ENCODE data around the gene DNAI1.
"Not testable (repeated sequence)": the region's sequence is repeated elsewhere in the genome, so short reads cannot be mapped to it uniquely, and the experiment has no call there.

Gene DNAI1

DNA sequence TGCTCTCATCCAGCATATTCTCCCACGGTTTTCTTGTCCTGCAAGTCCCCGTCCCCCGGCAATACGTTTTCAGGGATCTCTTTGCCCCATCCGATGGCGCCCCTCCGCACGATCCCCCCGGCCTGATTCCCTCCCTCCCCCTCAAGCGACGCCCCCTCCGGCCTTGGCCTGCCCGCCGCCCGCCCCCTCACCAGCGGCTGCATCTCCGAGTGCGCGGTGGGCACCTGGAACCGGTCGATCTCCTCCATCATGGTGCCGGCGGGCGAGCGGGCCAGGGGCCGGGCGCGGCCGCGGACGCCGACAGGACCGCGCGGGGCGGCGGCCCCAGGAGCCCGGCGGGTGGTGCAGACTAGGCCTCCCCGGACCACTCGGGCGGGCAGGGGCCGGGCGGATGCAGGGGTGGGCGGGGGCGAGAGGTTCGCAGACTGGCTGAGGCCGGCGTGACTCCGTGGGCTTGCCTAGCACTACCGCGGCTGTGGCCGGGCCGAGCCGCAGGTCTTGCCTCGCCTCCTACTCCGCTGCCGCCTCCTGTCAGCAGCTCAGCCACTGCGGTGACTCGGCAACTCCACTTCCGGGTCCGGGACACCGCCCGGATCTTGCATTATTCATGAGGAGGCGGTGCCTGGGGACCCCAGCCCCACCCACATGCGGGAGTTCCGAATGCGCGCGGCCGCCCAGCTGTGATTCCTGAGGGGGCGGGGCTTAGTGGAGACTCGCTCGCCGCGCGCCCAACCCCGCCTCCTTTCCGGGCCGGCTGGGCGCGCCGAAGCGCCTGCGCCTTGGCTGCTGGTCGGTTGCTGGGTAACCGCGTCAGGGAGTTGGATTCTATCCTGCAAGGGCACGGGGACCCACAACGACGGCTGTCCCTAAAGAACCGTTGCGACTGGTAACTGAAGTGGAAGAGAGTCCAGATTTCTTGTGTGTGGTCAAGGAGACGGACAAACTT is at the start of gene DNAI1, which contains the start of gene FAM219A:
DNAI1 (plus strand) TSS at position 793 of the 946 bp plus-strand sequence. CDS start 201 bp downstream, outside the sequence.
FAM219A (minus strand) TSS at position 558 of the 946 bp plus-strand sequence; CDS start at position 251, 307 bp downstream.
- peak; percentile 98 for DNase-seq (ENCODE audit: low spot score)

GRCh38 chr9:34409154-34409553 is 49.5 kb upstream of the DNAI1 start:
- DNase-seq (ENCODE audit: low spot score), result no peak

GRCh38 chr9:34412336-34412735 is 46.3 kb upstream of the DNAI1 start:
- no peak for DNase-seq (ENCODE audit: low spot score)

DNA sequence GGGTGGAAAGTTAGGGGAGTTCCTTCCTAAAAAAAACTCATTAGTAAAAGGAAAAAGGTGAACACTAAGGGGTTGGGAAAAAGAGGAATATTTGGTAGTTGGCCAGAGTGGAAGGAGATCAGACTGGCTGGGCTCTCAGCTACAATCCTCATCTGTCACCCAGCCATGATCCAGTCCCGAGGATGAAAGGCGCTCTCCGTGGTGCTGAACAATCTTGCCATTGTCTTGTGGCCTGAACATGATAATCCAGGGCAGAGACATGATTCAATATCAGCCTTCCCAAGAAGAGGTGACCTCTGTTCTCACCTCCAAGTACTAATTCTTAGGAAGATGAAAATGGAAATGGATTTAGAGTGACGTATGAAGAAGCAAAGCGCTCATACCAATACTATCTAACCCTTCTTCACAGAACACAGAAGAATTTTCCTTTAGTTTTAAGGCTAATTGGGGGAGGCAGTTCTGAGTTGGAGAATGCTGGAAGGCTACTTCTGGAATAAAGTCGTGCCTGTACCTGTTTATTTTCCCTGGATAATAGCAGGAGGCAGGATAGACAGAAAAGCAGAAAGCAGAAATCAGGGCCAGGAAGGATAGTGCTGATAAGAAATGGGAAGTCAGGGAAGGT is 45.3 kb upstream of the DNAI1 start:
- peak; percentile 7 for DNase-seq (ENCODE audit: low spot score)

- no peak for DNase-seq (ENCODE audit: low spot score)
Observed at GRCh38 chr9:34417734-34418133, 40.9 kb upstream of the DNAI1 start.

GRCh38 chr9:34419716-34420504 is 38.7 kb upstream of the DNAI1 start:
- DNase-seq (ENCODE audit: low spot score), result no peak

GRCh38 chr9:34426347-34427074 is 32.1 kb upstream of the DNAI1 start:
- DNase-seq (ENCODE audit: low spot score), result no peak

DNA sequence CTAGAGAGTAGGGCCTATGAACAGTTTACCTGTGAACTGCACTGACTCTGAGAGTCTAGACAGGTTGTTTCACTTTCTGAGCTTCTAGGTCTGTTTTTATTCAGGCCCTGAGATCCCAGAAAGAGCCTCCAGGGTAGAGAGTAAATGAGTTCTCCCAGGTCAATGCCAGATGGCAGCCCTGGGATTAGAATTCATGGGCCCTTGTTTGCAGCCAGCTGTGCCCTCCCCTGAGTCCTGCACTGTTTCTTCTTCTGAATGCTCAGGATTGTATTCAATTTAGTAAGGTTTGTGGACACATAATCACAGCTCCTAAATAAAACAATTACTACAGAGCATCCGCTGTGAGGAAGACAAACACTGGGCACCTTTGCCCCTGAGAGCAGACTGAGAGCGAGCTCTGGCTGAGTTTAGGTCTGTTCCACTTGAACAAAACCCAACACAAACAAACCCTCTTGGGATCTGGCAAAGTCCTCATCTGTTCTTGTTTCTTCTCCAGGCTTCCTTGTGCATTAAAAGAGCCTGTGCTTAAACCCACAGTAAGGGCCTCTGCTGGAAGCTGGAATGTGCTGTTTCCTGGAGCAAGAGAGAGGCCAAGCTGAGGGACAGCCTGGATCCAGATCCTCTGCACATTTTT is 30.2 kb upstream of the DNAI1 start:
- no peak for DNase-seq (ENCODE audit: low spot score)

DNA sequence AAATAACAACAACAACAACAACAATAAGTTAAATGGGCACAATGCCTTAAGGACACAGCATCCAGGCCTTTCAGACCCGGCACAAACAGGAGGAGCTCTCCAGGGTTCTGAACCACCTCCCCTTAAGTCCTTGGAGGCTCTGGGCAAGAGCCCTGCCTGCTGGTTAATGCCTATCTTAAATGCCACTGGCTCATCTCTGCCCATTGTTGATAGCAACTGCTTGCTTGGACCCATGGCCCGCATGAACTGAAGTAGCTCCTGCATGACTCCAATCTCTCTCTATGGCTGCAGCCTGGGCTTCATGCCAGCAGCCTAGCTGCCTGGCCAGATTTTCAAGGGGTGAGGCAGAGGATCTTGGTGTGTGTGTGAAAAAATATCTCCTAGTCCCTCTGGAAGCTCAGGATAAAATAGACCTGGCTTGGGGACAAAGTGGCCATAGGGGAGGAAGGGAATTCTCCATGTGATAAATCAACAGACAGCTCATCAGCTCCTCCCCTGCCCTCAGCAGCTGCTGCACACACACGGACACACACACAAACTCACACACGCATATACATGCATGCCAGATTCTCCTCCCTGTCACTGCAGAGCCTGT is 27.7 kb upstream of the DNAI1 start:
- DNase-seq (ENCODE audit: low spot score), result peak; percentile 19

DNA sequence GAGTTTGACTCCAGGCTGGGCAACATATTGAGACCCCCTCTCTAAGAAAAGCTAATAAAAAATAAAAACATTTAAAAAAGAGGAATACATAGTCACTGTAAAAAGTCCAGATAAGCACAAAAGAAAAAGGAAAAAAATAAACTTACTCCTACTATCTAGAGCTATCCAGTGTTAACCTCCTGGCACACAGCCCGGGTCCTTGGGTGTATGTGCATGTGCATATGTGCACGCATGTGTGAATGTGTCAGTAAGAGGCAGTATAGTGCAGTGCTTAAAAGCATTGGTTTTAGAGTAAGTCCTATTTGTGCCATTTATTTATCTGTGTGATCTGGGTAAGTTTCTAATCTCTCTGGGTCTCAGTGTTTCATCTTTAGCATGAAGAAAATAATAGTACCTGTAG is 26.9 kb upstream of the DNAI1 start:
- DNase-seq (ENCODE audit: low spot score), result no peak

- DNase-seq (ENCODE audit: low spot score), result peak; percentile 43
Observed at GRCh38 chr9:34437006-34437925, 21.3 kb upstream of the DNAI1 start.

GRCh38 chr9:34437926-34438307 is 20.7 kb upstream of the DNAI1 start:
- not testable (repeated sequence) for DNase-seq (ENCODE audit: low spot score)

- not testable (repeated sequence) for DNase-seq (ENCODE audit: low spot score)
Observed at GRCh38 chr9:34438465-34438864, 20.1 kb upstream of the DNAI1 start.

DNA sequence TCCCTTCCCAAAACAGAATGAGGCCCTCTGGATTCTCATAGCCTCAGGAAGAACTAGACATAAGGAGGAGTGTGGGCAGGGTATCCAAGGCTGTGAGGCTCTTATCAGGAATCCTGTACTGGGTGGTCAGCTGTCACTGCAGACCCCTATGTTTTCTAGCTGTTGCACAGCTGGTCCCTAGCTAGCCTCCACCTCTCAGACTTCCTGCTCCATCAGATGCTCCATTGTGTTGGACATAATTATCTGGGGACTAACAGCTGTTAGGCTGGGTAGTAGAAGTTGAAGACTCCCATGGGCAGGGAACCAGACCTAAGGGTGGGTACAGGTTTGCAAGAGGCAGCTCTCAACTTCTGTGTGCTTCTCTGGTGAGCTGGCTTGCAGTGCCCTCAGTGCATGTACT is 18.6 kb upstream of the DNAI1 start:
- DNase-seq (ENCODE audit: low spot score), result no peak

GRCh38 chr9:34442770-34443169 is 15.8 kb upstream of the DNAI1 start:
- no peak for DNase-seq (ENCODE audit: low spot score)

DNA sequence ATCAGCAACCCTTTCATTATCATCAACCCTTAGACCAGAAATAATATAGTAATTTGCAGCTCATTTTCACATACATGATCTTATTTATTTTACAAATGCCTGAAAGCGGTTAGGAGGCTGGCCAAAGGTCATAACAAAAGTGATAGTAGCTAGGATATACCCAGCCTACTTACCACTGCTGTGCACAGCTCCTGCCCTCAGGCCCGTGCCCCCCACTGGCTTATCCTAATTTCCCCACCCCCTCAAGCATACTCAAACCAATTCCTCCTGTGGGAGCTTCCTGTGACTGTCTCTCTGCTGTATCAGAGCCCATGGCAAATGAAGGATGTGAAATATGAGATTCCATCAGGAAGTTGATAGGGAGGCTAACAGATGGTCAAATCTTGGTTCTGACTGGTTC is 15.1 kb upstream of the DNAI1 start:
- no peak for DNase-seq (ENCODE audit: low spot score)

GRCh38 chr9:34443976-34444375 is 14.6 kb upstream of the DNAI1 start:
- no peak for DNase-seq (ENCODE audit: low spot score)

DNA sequence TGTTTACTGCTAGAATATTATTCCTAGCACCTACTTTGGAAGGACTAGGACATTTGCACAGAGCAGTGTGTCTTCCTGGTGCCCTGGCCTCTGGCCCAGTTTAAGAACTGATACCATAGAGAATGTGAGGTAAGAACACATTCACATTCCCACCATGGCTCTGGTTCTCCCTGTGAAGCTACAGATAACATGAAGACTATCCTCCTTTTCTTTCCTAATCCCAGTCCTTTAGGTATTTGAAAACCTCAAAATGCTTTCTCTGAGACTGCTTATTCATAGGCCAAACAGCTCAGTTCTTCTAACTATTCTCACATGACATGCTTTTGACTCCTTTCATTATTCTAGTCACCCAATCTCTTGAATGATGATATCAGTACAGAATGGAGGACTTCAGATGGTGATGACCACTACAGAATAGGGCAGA is 12.1 kb upstream of the DNAI1 start:
- DNase-seq (ENCODE audit: low spot score), result no peak

DNA sequence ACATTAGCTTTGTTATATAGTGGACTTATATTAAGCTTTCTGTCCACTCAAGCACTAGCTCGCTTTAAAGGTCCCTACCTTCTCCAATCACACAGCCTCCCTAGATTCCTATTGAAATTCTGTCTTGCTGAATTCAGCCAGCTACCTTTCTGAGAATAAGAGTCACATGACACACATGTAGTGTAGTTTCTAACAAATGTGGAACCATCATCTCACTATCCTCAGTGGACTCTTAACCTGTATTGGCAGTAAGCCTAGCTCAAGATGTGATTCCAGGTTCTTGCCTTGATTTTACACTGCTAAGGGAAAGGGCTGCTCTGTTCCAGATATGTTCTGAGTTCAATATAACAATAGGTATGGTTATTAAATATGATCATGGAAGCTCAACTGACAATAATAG is 11.7 kb upstream of the DNAI1 start:
- no peak for DNase-seq (ENCODE audit: low spot score)

- DNase-seq (ENCODE audit: low spot score), result no peak
Observed at GRCh38 chr9:34450644-34451043, 8.0 kb upstream of the DNAI1 start.

Measured in LoVo (cell line).